GM18858 (cell line): ENCODE measurements around the gene RSPH9.

Experiments
- ATAC-seq: cut with Tn5 transposase; IDR thresholded peaks from one replicate; pipeline ENCODE4 v1.9.1; 2021; ENCODE audit not compliant: unreplicated experiment

RSPH9 gene

GRCh38 chr6:43707767-43708166 is 62.9 kb downstream of the RSPH9 start:
- no peak for ATAC-seq

DNA sequence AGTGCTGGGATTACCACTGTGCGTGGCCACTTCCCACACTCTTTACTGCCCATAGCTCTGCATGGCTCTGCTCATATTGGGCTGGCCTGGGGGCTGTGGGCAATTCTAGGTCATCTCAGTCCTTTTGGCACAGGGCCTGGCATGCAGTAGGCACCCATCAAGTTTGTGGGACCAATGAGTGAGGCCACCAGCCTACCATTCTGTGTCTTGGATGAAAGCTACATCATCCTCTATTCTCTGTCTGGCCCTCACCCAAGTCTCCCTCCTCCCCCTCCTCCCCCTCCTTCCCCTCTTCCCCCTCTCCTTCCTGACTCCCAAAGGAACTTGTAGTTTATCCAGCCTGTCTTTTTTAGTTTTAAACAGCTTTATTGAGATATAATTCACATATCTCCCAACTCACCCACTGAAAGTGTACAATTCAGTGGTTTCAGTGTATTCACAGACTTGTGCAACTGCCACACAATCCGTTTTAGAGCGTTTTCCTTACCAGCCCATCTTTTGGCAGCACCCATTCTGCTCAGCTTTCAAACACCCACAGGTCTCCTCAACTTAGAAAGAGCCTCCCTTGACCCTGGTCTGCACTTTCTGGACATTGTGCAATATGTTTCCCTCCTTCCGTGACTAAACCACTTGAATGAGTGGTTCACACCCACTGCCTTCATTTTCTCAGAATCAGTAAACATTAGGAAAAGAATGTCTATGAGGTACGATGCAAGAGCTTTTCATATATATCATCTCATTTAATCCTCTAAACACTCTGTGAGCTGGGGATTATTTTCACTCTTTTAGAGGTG is 64.2 kb downstream of the RSPH9 start:
- ATAC-seq, result no peak

DNA sequence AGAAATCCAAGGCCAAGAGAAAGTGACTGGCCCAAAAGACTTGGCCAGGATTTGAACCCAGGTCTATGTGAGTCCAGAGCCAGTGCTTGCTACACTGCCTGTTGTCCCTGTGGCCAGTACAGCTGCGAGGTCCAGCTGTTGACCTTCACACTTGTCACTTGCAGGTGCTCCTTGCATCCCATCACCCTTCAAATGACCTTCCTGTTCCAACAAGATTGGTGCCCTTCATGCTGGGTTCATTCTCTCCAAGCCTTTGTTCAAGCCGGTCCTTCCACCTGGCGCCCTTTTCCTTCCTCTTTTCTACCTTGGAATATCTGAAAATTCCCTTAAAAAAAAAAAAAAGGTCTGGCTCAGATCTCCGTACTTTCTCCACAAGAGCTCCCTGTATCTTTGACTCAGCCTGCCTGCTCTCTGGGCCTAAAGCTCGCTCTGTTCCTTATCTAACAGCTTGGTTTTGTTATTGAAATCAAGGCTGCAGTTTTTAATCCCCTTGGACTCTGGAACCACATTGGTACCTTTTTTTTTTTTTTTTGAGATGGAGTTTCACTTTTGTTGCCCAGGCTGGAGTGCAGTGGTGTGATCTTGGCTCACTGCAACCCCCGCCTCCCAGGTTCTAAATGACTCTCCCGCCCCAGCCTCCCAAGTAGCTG is 64.9 kb downstream of the RSPH9 start:
- ATAC-seq, result no peak

DNA sequence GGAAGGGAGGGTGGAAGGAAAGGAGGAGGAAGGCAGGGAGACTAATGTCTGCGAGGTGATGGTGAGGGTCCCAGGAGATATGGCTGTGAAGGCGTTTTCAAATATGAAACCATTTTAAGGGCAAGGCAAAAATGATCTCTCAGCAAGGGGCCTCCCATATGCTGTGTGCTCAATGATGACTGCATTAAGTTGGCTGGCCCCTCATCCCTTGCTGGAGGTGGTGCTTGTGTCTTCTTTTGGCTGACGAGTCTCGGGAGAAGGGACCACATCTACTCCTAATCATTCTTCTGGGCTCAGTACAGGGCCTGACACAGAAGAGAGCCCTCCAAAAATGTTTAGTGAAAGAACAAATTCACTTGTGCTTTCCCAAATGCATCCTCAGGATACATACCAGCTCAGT is 65.7 kb downstream of the RSPH9 start:
- ATAC-seq, result no peak

- ATAC-seq, result no peak
Measured at GRCh38 chr6:43712579-43712978, 67.7 kb downstream of the RSPH9 start.

- ATAC-seq, result no peak
Measured at GRCh38 chr6:43713643-43714310, 68.9 kb downstream of the RSPH9 start.

DNA sequence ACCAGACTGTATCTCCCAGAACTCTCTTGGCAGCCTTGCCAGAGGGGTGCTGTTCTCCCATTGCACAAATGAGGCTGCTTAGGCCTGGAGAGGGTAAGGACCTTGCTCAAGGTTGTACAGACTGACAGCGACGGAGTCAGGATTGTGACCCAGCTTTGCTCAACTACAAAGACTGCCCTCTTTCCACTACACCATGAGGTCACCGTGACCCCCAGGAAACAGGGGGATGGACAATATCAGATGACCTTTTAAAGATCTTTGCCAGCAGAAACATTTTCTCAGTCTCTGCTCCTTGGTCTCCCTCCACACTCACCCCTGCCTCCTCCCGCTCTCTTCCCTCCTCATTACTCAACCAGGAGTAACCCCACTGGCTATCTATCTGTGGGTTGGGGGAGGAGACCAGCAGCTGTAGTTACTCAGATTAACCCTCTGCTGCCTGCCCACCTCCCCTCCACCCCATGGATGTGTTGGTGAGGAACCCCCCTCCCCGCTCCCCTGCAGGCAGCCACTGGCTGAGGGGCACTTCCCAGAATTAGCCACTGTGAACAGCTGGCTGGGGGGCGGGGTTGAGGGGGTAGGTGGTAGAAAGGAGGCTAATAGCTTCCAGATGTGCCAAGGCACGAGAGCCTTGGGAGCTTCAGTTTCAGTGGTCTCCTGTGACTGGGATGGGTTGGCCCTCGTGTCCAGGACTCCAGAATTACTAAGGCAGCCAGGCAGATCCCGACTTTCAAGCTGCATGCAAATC is 69.6 kb downstream of the RSPH9 start:
- peak; percentile 10 for ATAC-seq

GRCh38 chr6:43715056-43715788 is 70.4 kb downstream of the RSPH9 start:
- ATAC-seq, result peak; percentile 77

DNA sequence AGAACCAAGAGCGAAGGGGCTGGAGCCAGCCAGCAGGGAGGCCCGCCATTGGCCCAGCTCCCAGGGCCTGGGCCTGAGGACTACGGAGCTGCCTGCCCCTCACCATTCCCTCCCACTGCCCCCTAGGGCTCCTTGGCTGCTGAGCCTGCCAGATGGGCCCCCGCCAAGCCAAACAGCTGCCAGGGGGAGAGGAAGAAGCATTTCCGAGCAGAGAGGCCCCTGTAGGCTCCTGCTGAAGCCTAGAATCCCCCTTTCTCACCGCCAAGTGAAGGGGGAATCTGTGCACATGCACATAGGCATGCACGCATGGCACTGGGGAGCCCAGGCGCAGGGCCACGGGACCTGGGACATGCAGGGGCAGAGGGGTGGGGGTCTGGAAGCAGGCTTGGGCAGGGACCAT is 71.3 kb downstream of the RSPH9 start:
- ATAC-seq, result no peak

- no peak for ATAC-seq
Measured at GRCh38 chr6:43717389-43717788, 72.6 kb downstream of the RSPH9 start.

DNA sequence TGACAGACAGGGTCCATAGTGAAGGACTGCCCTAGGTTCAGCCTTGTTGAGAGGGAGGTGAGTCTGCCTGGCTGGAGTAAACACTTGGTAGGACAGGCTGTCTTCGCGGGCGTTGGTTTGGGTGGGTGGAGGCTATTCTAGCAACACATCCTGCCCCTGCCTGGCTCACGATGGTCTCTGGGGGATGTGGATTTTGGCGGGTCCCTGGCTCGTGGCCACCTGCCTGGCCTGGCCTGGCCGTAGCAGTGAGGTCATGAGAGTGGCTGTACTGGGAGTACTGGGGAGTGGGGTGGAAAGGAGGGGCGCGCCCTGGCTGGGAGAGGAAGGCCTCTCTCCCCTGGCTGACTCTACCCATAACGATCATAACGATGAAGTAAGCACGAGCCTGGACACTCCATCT is 73.0 kb downstream of the RSPH9 start:
- ATAC-seq, result no peak

- no peak for ATAC-seq
Measured at GRCh38 chr6:43718387-43719105, 73.7 kb downstream of the RSPH9 start.

- no peak for ATAC-seq
Measured at GRCh38 chr6:43719511-43719910, 74.7 kb downstream of the RSPH9 start.

DNA sequence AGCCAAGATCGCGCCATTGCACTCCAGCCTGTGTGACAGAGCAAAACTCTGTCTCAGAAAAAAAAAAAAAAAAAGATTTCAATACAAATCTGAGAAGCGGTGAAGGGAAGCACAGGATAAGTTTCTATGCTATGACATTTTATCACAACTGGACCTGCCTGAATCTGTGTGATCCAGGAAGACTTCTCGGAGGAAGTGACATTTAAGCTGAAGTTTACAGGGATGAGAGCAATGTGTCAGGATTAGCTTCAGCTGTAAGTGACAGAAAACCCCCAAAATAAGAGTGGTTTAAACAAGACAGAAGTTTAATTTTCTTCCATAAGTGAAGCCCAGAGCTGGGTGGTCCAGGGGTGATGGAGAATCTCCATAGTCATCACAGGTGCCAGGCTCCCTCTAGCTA is 76.2 kb downstream of the RSPH9 start:
- ATAC-seq, result no peak
